GM13977 (cell line): ENCODE data around the gene ZBTB46.

Source experiments
- DNase-seq: peaks from one replicate; pipeline ENCODE4 v3.0.0; 2012; ENCODE audit warnings: low spot score
- in situ Hi-C: fragments of 300-500 bp; cut with MboI; formaldehyde crosslinking; loops from one replicate; pipeline ENCODE4 v1.12.0; 2022; ENCODE audit warnings: low sequenced_read_pairs, low pct_unique_long_range_greater_than_20kb, mixed read lengths, inconsistent platforms; ENCODE audit not compliant: unreplicated experiment
- TF ChIP-seq, protein P1 (sequence below): IDR thresholded peaks from 2 replicates; pipeline ENCODE4 v1.5.1; 2012; ENCODE audit warnings: mild to moderate bottlenecking, control low read depth; ENCODE audit not compliant: insufficient read depth; ENCODE audit errors: extremely low read depth, missing control alignments

Gene ZBTB46

DNA sequence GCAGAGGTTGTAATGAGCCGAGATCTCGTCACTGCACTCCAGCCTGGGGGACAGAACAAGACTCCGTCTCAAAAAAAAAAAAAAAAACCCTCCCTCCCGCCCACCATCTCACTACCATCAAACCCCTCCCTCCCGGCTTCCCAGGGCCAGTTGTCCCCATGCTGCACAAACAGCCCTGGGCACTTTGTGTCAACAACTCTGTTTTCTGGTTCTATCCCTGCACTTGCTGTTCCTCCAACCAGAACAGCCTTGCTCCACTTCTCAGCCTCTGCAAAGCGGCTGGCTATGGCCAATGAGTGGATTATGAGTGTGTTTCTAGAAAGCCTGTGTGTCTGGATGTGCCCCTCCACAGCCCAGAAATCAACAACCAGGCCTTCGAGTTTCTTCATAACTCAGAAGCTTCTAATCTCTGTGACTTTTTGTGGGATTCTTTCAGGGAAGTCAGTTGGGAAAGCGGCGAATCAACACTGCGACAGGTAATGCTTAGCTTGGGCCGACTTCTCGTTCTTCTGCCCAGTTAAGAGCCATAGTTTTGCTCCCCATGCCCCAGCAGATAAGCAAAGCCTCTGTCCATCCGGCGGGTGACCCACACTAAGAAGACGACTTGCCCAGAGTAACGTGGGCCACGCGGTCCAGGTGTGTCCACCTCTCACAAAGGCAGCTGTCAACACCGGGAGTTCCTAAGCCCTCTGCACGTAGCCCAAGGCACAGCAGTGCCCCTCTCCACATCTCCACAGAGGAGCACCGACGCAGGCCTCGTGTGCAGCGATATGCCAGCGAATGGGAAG, 5.5 kb downstream of the ZBTB46 start:
- TF ChIP-seq, protein P1, sequence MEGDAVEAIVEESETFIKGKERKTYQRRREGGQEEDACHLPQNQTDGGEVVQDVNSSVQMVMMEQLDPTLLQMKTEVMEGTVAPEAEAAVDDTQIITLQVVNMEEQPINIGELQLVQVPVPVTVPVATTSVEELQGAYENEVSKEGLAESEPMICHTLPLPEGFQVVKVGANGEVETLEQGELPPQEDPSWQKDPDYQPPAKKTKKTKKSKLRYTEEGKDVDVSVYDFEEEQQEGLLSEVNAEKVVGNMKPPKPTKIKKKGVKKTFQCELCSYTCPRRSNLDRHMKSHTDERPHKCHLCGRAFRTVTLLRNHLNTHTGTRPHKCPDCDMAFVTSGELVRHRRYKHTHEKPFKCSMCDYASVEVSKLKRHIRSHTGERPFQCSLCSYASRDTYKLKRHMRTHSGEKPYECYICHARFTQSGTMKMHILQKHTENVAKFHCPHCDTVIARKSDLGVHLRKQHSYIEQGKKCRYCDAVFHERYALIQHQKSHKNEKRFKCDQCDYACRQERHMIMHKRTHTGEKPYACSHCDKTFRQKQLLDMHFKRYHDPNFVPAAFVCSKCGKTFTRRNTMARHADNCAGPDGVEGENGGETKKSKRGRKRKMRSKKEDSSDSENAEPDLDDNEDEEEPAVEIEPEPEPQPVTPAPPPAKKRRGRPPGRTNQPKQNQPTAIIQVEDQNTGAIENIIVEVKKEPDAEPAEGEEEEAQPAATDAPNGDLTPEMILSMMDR = no peak
- DNase-seq = no peak
- in situ Hi-C loops = no loop called here

DNA sequence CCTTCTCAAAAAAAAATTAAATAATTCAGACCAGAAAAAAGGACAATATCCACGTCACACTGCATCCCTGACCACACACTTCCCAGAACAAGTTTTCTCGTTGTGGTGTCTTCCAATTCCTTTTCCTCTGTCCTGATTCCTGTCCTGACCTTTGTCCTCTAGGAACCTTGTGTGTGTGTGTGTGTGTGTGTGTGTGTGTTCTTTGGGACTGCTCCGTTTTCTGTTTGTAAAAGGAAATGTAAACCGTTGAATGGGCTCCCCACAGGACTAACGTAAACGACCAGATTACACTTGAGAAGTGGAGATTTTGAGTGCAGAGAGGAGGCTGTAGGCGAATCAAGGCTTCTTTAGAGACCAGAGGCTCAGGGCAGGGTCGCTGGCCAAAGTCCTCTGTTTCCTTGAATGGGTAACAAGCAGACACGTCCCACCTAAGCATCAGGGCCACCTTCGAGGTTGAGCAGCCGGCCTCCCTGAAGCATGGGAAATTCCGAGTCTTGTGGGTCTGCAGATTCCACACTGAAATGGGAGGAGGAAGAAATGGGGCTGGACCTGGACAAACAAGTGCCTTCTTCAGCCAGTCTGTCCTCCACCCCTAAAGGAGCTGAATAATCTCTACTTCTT, 7.3 kb downstream of the ZBTB46 start:
- in situ Hi-C loops = no loop called here
- TF ChIP-seq, protein P1 = no peak
- no peak for DNase-seq

DNA sequence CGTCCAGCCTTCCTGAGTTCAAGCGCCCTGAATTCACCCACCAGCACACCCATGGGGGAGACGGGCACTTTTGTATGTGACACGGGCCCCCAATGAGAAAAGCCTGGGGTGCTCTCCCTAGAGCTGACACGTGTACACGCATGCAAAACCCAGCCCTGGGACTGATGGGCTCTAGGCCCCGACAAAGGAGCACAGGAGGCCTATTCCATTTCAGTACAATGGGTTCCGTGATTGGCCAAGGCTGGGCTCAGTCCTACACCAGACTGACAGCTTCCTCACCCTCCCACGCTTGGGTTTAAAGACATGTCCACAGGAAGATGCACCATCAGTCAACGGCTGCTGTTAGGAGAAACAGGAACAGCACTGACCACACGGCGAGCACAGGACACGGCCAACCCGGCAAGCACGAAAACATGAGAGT, 8.8 kb downstream of the ZBTB46 start:
- in situ Hi-C loops = no loop called here
- DNase-seq = no peak
- TF ChIP-seq, protein P1 = no peak

DNA sequence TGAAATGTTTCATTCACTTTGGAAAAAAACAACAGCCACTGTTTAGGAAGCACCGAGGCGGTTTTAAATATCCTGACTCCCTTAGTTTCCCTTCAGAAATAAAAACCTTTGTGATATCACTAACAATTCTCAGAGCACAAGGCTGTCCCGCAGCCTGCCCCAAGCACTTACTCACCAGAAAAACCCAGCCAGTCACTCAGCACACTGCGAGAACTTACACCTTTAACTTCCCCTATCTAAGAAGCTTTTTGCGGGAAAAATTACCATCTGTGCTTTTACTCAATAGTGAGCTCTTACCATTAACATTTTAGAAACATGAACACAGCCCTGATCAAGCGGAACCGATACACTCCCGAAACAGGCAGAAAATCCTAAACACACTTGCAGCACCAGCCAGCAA, 9.3 kb downstream of the ZBTB46 start:
- in situ Hi-C loops = no loop called here
- no peak for DNase-seq
- TF ChIP-seq, protein P1 = no peak

DNA sequence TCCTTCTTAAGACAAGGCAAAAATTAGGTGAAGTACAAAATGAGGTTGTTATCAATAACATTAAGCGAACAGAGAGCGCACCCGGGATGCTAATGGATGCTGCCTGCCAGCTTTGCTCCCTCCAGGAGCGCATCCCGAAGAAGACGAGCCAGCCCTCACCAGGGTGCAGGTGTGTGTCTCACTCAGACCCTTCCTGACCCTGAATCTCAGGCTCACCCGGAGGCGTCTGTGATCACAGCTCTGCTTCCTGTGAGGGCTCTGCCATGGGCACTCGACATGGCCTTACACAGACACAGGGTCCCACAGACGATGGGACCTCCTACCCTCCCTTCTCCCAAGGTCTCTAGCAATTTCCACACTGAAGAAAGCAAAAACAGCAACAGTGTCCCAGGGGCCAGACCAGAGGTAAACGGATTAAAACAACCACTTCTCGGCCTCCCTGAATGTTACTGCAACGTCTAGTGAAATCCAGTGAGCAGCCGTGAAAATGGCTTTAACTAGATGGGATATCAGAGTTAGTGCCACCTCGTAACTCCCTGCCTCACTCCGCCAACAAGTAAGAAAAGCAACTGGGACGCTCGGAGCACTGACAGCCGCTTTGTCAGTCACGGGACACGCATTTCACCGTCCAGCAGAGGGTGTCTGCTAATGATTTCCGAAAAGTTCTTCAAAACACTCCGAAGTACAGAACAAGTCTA, 11.7 kb downstream of the ZBTB46 start:
- in situ Hi-C loops = no loop called here
- TF ChIP-seq, protein P1 = no peak
- no peak for DNase-seq

DNA sequence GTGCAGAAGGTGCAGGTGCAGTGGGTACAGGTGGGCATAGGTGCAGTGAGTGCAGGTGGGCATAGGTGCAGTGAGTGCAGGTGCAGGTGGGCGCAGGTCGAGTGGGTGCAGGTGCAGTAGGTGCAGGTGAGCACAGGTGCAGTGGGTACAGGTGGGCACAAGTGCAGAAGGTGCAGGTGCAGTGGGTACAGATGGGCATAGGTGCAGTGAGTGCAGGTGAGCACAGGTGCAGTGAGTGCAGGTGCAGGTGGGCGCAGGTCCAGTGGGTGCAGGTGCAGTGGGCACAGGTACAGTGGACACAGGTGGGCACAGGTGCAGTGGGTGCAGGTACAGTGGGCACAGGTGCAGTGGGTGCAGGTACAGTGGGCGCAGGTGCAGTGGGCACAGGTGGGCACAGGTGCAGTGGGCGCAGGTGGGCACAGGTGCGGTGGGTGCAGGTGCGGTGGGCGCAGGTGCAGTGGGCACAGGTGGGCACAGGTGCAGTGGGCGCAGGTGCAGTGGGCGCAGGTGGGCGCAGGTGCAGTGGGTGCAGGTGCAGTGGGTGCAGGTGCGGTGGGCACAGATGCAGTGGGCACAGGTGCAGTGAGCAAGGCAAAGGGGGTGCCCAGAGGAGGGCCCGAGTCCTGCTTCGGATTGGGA, 15.3 kb downstream of the ZBTB46 start:
- TF ChIP-seq, protein P1 = no peak
- in situ Hi-C loops = no loop called here

More for the DNA sequence above, 15.3 kb downstream of the ZBTB46 start:
- no peak for DNase-seq
